SK-N-MC (cell line): ENCODE measurements around the gene C5.

Experiments used
- EZH2 ChIP-seq: fragments of 200-600 bp; sonication (generic); IDR thresholded peaks from one replicate; pipeline ENCODE4 v1.6.1; 2017; ENCODE audit warnings: antibody characterized with exemption
- POLR2AphosphoS5 ChIP-seq: IDR thresholded peaks from 2 replicates; pipeline ENCODE4 v1.6.1; 2012; ENCODE audit warnings: mild to moderate bottlenecking, low read depth, low read length, borderline replicate concordance

DNA sequence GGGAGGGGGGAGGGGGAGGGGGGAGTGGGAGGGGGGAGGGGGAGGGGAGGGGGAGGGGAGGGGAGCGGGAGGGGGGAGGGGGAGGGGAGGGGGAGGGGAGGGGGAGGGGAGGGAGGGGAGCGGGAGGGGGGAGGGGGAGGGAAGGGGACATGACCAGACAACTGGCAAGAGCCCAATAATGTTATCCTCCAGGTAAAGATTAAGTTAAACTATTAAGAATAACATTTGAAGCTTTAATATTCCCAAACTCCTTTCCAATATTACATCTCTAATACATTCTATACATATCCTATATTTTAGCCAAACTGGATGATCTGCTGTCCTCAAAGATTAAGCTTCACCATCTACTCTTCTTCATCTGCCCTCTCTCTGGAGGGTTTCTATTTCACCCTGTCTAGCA lies 25.8 kb downstream of the C5 start:
- TF ChIP-seq EZH2 (no peak), POLR2AphosphoS5 (no peak)
